ENCODE data around the gene PRKCH.

Gene PRKCH

GRCh38 chr14:61575126-61575525 is 253.7 kb downstream of the PRKCH start:
- Histone ChIP-seq H4K20me1 (ENCODE audit: low read depth, low read length) (no peaks in the 10 kb centered on the region), H3K4me3 (ENCODE audit: insufficient read depth, low read length, poor library complexity, severe bottlenecking) (no peak overlapping the region), H2AFZ (ENCODE audit: low read depth, low read length, severe bottlenecking) (no peak overlapping the region), H3K4me2 (ENCODE audit: low read depth, low read length, poor library complexity, severe bottlenecking) (no peak overlapping the region), H3K27ac (ENCODE audit: low read depth, low read length) (no peak overlapping the region), H3K36me3 (ENCODE audit: low read length) (no peaks in the 10 kb centered on the region), H3K79me2 (ENCODE audit: insufficient read depth, low read length) (no peaks in the 10 kb centered on the region), H3K9me3 (ENCODE audit: insufficient read depth, low read length) (no peaks in the 10 kb centered on the region), H3K27me3 (ENCODE audit: low read length) (no peaks in the 10 kb centered on the region), H3K9ac (ENCODE audit: low read length) (no peak overlapping the region), H3F3A (ENCODE audit: insufficient read depth) (no peaks in the 10 kb centered on the region), H3K9me2 (replicated peaks; ENCODE audit: insufficient read depth, low read length) (no peaks in the 10 kb centered on the region)
- TF ChIP-seq CTCF (IDR thresholded peaks at IDR 0.05; ENCODE audit: insufficient read depth, low read length, poor library complexity, severe bottlenecking) (no peak), EZH2phosphoT487 (conservative IDR thresholded peaks at IDR 0.05; ENCODE audit: low read length) (no peak)

GRCh38 chr14:61575551-61576150 is 254.3 kb downstream of the PRKCH start:
- Histone ChIP-seq H2AFZ (ENCODE audit: low read depth, low read length, severe bottlenecking) (no peak overlapping the region), H4K20me1 (ENCODE audit: low read depth, low read length) (no peaks in the 10 kb centered on the region), H3K4me2 (ENCODE audit: low read depth, low read length, poor library complexity, severe bottlenecking) (no peak overlapping the region), H3K9me2 (replicated peaks; ENCODE audit: insufficient read depth, low read length) (no peaks in the 10 kb centered on the region), H3K79me2 (ENCODE audit: insufficient read depth, low read length) (no peaks in the 10 kb centered on the region), H3K4me3 (ENCODE audit: insufficient read depth, low read length, poor library complexity, severe bottlenecking) (no peak overlapping the region), H3K9me3 (ENCODE audit: insufficient read depth, low read length) (no peaks in the 10 kb centered on the region), H3K36me3 (ENCODE audit: low read length) (no peaks in the 10 kb centered on the region), H3K9ac (ENCODE audit: low read length) (no peak overlapping the region), H3F3A (ENCODE audit: insufficient read depth) (no peaks in the 10 kb centered on the region), H3K27ac (ENCODE audit: low read depth, low read length) (no peak overlapping the region), H3K27me3 (ENCODE audit: low read length) (no peaks in the 10 kb centered on the region)
- TF ChIP-seq EZH2phosphoT487 (conservative IDR thresholded peaks at IDR 0.05; ENCODE audit: low read length), result no peak
- no peak for TF ChIP-seq CTCF (IDR thresholded peaks at IDR 0.05; ENCODE audit: insufficient read depth, low read length, poor library complexity, severe bottlenecking)

- no peak overlapping the region for H3K9ac ChIP-seq (ENCODE audit: low read length)
- no peak overlapping the region for H2AFZ ChIP-seq (ENCODE audit: low read depth, low read length, severe bottlenecking)
- no peak for TF ChIP-seq EZH2phosphoT487 (conservative IDR thresholded peaks at IDR 0.05; ENCODE audit: low read length)
- no peak for TF ChIP-seq CTCF (IDR thresholded peaks at IDR 0.05; ENCODE audit: insufficient read depth, low read length, poor library complexity, severe bottlenecking)
- H3K4me3 ChIP-seq (ENCODE audit: insufficient read depth, low read length, poor library complexity, severe bottlenecking), result no peak overlapping the region
- H4K20me1 ChIP-seq (ENCODE audit: low read depth, low read length), result no peaks in the 10 kb centered on the region
- no peak overlapping the region for H3K27ac ChIP-seq (ENCODE audit: low read depth, low read length)
- no peak overlapping the region for H3K4me2 ChIP-seq (ENCODE audit: low read depth, low read length, poor library complexity, severe bottlenecking)
- no peaks in the 10 kb centered on the region for H3K79me2 ChIP-seq (ENCODE audit: insufficient read depth, low read length)
- H3K9me2 ChIP-seq (replicated peaks; ENCODE audit: insufficient read depth, low read length), result no peaks in the 10 kb centered on the region
- no peaks in the 10 kb centered on the region for H3K27me3 ChIP-seq (ENCODE audit: low read length)
- H3K9me3 ChIP-seq (ENCODE audit: insufficient read depth, low read length), result no peaks in the 10 kb centered on the region
- H3K36me3 ChIP-seq (ENCODE audit: low read length), result no peaks in the 10 kb centered on the region
- no peaks in the 10 kb centered on the region for H3F3A ChIP-seq (ENCODE audit: insufficient read depth)
These were observed 256.1 kb downstream of the PRKCH start for GRCh38 chr14:61577506-61577931.

Data from SU-DHL-6 (cell line).